Activated CD4-positive, alpha-beta T cell treated with anti-CD3 and anti-CD28 coated beads, Interleukin-2, amount 50 U/mL, for 4 hours (primary cell): ENCODE measurements around the gene COX7A2.

Experiments used
- DNase-seq, 2 experiments: peaks; one replicate each; pipeline ENCODE4 v3.0.0-alpha.2; 2020

COX7A2 gene

GRCh38 chr6:75219263-75219662, 24.3 kb downstream of the COX7A2 start:
- no peak for DNase-seq

- no peak for DNase-seq
Observed at GRCh38 chr6:75217193-75217592, 26.4 kb downstream of the COX7A2 start.

- DNase-seq, result no peak
Observed at GRCh38 chr6:75215291-75215690, 28.3 kb downstream of the COX7A2 start.

GRCh38 chr6:75213732-75214131, 29.9 kb downstream of the COX7A2 start:
- DNase-seq, result no peak

GRCh38 chr6:75213112-75213511, 30.5 kb downstream of the COX7A2 start:
- no peak for DNase-seq

- DNase-seq, result no peak
Observed at GRCh38 chr6:75211920-75212590, 31.5 kb downstream of the COX7A2 start.

GRCh38 chr6:75210885-75211739, 32.5 kb downstream of the COX7A2 start:
- peak; percentile 32 to 38 for DNase-seq

- no peak for DNase-seq
Observed at GRCh38 chr6:75209184-75209723, 34.3 kb downstream of the COX7A2 start.

- DNase-seq, result peak; percentile 71 to 81
Observed at GRCh38 chr6:75208298-75209183, 35.1 kb downstream of the COX7A2 start.

GRCh38 chr6:75206576-75207342, 36.8 kb downstream of the COX7A2 start:
- no peak for DNase-seq

- peak in 1 of 2 experiments; percentile 0 for DNase-seq
Observed at GRCh38 chr6:75205776-75206575, 37.6 kb downstream of the COX7A2 start, which contains the start of gene COL12A1. TSS of gene COL12A1 (minus strand) at chr6:75206053. CDS start at chr6:75202792, 3,261 bp downstream.

GRCh38 chr6:75204959-75205775, 38.4 kb downstream of the COX7A2 start:
- DNase-seq, result no peak

- DNase-seq, result no peak
Observed at GRCh38 chr6:75204217-75204958, 39.2 kb downstream of the COX7A2 start.

GRCh38 chr6:75203721-75204120, 39.9 kb downstream of the COX7A2 start:
- no peak for DNase-seq

- DNase-seq, result no peak
Observed at GRCh38 chr6:75202676-75203131, 40.9 kb downstream of the COX7A2 start.

GRCh38 chr6:75201901-75202672, 41.5 kb downstream of the COX7A2 start:
- no peak for DNase-seq

GRCh38 chr6:75201021-75201420, 42.6 kb downstream of the COX7A2 start:
- no peak for DNase-seq

GRCh38 chr6:75199889-75200288, 43.7 kb downstream of the COX7A2 start:
- no peak for DNase-seq
